ENCODE results near the gene IFNAR1.

DNA sequence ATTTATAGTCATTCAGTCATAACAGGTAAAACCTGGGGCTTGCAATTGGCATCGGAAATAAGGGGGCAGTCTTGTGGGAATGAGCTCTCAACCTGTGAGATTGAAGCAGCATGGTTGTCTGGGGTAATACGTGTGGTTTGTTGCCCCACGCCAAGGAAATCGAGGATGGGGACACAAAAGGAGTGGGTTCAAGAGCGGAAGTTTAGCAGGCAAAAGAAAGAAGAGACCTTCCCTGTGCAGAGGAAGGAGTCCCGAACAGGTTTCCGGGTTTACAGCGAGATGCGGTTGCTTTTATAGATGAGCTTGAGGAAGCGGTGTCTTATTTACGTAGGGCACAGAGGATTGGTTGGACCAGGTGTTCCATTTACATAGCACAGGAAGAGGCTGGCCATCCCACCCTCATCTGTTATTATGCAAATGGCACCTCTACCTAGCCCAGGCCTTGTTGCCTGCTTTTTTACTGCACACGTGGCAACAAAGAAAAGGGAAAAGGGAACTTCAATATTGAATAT lies 37.3 kb downstream of the IFNAR1 start:
- TF ChIP-seq CTCF (conservative IDR thresholded peaks at IDR 0.05 in 1 of 2, IDR thresholded peaks at IDR 0.05 in 1 of 2; ENCODE audit: extremely low read depth in 1 of 2, insufficient read depth in 1 of 2, low read depth in 1 of 2, low read length in 2 of 2) (no peak), EZH2 (IDR thresholded peaks at IDR 0.05; ENCODE audit: borderline replicate concordance, low read length) (no peak)

Data from mammary epithelial cell (primary cell).